GM19025 (cell line): Measurements from ENCODE around the gene KRT27.

Experiments used
- ATAC-seq: cut with Tn5 transposase; IDR thresholded peaks from one replicate; pipeline ENCODE4 v1.9.1; 2021; ENCODE audit warnings: mild to moderate bottlenecking, low read depth, moderate library complexity; ENCODE audit not compliant: unreplicated experiment

Gene KRT27

GRCh38 chr17:40812639-40813038 lies 30.3 kb upstream of the KRT27 start:
- no peak for ATAC-seq

- ATAC-seq = no peak
Observed at GRCh38 chr17:40810494-40810893, 28.1 kb upstream of the KRT27 start.

DNA sequence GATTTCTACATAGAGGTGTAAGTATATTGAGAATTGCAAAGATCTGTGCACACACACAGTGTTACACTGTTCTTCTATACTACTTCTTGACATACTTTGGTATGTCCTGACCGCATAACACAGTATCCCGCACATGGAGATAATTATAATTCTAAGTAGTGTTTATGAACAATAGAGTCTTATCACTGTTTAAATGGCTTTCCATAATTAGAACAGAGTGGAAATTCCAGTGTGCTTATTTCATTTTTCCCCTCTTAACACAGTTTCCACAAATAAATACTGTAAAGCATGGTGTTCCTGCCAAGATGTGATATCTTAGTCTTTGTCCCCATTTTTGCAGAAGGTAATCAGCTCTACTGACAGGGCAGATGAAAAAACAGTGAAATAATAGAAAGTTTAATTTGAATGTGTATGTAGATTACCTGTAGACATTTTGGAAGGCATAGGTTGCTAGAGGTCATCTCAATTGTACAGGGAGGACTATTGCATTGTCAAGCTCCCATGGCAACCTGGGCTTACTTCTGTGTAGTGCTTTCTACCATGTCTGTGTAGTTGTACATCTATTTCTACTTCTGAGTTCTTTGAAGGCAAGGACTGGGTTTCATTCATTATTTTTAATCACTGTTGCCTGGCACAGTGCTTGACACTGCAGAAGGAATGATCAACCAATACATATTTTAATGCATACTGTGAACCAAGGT lies 27.5 kb upstream of the KRT27 start:
- no peak for ATAC-seq

- ATAC-seq = no peak
Observed at GRCh38 chr17:40806131-40806530, 23.8 kb upstream of the KRT27 start.

- ATAC-seq = no peak
Observed at GRCh38 chr17:40803617-40804082, 21.3 kb upstream of the KRT27 start.

DNA sequence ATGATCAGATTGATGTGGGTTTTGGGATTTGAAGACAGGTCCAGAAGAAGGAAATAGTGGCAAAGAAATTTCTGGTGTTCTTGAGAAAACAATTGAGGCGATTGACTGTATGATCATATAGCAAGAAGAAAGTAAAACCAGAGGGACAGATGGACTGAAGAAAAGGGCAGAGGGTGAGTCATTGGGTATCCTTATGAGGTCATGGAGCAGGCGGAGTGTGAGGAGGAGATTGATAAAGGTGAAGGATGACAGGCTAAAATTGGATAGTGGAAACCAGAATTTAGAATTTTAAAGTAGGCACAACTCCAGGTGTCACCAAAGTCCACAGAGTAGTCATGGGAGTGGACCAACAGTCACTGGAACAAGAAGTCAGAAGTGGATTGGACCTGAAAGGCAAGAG lies 18.8 kb upstream of the KRT27 start:
- ATAC-seq = no peak

- no peak for ATAC-seq
Observed at GRCh38 chr17:40800381-40800780, 18.0 kb upstream of the KRT27 start.

DNA sequence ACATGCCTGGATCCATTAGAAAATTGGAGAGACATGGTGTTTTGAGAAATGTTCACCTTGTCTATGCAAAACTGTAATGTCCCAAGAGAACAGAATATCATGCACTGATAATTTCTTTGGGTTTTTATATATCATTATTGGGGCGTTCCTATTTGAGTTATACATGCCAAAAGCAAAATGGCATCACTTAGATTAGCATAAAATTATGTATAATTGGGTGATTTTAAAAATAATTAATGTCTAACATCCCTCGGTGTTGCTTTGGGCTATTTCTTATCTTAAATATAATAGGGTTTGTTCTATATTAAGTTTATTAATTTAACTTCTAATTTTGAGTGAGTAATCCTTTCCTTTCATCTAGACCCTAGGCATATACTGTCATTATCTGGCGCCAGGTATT lies 17.5 kb upstream of the KRT27 start, which contains the start of gene KRT28:
Gene KRT28 (minus strand): TSS at position 101 of the 400 bp plus-strand sequence. CDS start 66 bp downstream, at position 35.
- no peak for ATAC-seq

DNA sequence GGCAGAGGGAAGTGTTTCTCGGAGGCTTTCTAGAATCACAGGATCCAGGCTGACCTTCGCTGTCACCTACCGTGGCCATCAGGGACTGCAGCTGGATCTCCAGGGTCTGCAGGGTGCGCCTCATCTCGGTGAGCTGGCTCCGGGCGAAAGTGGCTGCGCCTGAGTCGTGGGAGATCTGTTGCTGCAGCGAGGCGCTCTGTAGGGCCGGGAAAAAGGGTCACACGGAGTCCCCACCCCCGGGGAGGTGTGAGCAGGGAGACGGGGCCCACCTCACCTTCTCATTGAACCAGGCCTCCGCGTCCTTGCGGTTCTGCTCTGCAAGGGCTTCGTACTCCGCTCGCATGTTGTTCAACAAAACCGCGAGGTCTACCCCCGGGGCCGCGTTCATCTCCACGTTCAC lies 14.5 kb upstream of the KRT27 start:
- ATAC-seq = no peak

GRCh38 chr17:40795019-40795667 lies 12.8 kb upstream of the KRT27 start:
- ATAC-seq = no peak

DNA sequence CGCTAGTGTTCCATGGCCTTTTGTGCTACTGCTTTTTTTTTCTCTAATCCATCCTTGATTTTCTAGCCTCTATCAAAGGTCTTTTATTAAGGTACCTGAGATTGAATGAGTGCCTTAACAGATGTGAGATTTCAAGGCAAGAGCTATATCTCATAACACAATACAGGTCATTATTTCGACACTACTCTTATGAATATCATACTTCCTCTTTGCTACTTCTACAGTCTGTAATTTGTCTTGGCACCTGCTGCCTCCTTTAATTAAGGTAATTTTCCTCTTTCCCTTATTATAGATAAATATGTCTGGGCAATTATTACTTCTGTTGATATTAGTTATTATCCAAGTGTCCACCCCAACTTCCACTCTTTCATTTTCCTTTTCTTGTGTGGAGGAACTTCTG lies 12.1 kb upstream of the KRT27 start:
- no peak for ATAC-seq

DNA sequence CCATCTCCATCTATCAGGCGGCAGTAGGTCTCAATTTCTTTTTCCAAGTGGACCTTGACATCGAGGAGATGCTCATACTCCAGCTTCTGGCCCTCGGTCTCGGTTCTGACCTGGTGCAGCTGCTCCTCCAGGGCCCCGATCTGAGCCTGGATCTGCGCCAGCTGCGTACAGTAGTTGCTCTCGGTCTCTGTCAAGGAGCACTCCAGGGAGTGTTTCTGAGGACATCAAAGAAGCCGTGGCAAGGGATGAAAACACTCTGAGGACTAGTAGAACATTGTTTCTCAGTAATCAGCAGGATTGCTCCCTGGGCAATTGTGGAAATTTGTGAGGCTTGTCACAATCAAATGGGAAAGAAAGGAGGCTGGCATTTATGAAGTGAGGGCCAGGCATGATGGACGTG lies 11.5 kb upstream of the KRT27 start:
- ATAC-seq = no peak

DNA sequence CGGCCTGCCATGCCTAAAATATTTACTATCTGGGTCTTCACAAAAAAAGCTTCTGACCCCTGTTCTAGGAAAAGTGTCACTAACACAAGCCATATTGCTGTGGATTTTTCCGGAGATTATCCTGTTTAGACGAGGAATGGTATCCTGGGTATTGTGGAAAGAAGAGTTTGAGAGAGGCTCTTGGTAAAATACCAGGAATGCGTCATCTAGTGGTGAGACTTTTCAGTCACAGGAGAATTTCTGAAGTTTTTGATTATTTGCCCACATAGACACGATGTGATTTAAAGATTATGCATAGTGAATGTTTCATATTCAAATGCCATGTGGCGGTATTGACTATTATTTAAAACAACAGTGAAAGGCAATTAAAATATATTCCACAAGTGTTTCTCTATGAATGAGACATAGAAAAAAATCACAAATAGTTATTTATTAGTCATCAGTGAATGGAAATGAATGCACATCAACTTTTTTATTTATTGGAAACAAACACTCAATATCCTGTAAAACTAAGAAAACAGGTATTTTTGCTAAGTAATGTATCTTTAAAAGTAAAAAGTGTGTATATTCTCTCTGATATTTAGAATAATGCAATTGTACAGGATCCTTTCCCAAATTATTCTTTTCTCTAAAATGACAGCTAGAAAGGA lies 9.6 kb upstream of the KRT27 start:
- ATAC-seq = no peak

DNA sequence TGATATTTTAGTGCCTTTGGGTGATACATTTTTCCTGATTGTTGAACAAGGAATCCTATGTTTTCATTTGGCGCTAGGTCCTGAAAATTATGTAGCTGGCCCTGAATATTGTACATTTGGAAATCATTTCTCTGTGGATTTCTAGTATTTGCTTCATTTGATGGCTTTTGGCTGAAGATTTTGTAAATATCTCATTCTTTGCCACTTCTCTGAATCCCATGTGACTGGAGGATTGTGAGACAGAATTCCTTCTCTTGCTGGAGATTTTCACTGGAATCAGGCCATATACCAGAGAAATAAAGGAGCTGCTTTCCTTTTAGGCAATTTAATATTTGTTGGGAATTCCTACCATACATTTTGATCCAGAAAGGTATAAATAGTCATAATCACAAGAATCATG lies 8.8 kb upstream of the KRT27 start:
- no peak for ATAC-seq

- no peak for ATAC-seq
Observed at GRCh38 chr17:40779181-40779909, 3.0 kb downstream of the KRT27 start.

GRCh38 chr17:40778461-40778860 lies 3.9 kb downstream of the KRT27 start:
- no peak for ATAC-seq

GRCh38 chr17:40777971-40778370 lies 4.4 kb downstream of the KRT27 start:
- ATAC-seq = no peak

- ATAC-seq = no peak
Observed at GRCh38 chr17:40777459-40777858, 4.9 kb downstream of the KRT27 start.

GRCh38 chr17:40775945-40776344 lies 6.4 kb downstream of the KRT27 start:
- ATAC-seq = no peak

- ATAC-seq = no peak
Observed at GRCh38 chr17:40772101-40772500, 10.2 kb downstream of the KRT27 start, which contains the start of gene KRT26. Gene KRT26, minus strand, starts transcription at chr17:40772201. Its CDS starts 88 bp downstream, at chr17:40772113.

DNA sequence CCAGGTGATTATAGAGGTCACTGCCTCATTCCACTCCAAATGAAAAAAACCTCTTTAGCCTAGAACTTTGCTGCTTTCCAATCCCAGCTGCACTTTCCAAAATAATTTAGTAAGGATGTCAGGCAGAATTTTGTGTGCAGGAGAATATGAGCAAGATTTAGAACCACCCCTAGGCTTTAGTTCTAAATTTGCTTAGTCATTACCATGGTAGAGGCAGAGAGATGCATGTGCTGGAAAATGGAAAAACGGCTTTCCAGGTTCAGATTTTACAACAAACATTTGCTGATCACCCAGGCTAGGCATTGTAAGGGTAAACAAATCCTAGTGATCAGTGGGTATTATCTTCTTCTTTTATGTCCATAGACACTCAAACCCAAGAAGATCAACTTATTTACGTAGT lies 16.7 kb downstream of the KRT27 start:
- no peak for ATAC-seq
